HG03354 (cell line): Measurements from ENCODE around the gene CACNG5.

Source experiments
- ATAC-seq: cut with Tn5 transposase; IDR thresholded peaks from one replicate; pipeline ENCODE4 v1.9.1; 2021; ENCODE audit warnings: mild to moderate bottlenecking; ENCODE audit not compliant: unreplicated experiment, poor library complexity, severe bottlenecking

CACNG5 gene

DNA sequence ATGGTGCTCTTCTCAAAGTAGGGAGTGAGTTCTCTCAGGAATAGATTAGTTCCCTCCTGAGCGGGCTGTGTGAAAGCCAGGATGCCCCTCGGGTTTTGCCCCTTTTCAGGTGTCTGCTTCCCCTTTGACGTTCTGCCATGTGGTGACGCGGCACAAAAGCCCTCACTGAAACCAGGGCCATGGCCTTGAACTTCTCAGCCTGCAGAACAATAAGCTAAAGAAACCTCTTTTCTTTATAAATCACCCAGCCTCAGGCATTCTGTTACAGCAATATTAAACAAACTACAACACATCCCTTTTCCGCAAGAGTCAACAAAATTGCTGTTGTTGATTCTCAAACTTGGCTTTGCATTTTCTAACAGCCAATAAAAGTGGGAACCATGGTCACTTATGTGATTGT is 15.5 kb upstream of the CACNG5 start:
- no peak for ATAC-seq

DNA sequence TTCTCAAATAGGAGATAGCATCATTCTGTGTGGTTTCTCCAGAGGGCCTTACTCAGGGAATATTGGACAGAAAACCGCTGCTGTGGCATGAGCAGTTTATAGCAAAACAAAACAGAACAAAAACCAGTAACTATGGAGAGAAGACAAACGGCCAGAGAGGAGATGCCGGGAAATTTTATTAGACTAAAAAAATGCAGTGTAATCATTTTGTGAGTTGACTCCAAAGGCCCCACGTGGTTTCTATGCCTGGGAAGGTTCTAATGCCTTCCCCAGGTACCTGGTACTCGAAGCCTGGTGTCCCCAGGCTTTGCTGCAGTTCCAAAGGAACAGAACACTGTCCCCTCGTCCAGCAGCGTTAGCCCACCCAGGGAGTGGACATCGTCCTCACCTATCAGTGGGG is 12.9 kb upstream of the CACNG5 start:
- ATAC-seq = no peak

DNA sequence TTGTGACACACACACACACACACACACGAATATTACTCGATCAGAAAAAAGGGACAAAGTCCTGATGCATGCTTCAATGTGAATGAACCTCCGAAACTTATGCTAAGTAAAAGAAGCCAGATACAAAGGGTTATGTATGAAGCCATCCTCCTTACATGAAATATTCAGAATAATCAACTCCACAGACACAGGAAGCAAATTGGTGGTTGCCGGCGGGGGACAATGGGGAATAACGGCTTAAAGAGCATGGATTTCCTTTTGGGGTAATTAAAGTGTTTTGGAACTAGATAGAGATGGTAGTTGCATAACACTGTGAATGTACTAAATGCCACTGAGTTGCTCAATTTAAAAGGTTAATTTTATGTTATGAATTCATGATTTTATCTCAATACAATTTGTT is 8.1 kb upstream of the CACNG5 start:
- ATAC-seq = no peak

DNA sequence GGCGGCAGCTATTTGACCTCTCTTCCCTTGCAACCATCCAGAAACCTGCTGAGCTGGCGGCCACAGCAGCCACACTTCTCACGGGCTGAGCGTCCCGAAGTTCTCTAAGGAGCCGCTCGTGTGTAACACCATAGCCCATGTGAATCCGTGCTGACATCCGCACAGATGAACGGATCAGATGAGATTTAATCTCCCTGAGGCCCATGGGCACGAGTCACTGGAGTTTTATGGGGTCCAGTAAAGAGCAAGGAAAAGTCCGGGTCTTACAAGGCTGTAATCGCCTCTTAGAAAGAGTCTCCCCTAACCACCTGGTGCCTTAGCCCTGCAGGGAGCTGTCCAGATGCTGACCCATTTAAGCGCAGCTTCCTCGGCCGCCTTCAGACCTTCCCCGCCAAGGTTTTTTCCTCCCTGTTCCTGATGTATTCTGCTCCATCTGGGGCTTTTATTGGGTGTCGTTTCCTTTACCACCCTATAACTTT is 5.5 kb upstream of the CACNG5 start:
- ATAC-seq = no peak

DNA sequence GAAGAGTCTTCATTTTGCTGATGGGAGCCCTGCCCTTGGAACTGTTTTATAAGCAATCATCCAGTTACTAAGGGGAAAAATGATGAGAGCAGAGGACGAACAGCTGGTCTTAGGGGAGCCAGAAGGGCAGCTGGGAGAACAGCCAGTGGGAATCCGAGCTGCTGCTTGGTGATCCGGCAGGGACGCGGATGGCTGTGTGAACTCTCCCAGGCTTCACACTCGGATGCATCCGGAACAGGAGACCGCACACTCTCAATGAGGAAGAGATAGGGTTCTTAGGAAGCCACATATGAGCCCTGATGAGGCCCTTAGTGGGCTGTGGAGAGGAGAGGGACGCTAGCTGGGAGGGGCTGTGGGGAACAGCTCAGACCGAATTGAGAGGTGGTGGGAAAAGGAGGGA is 5.0 kb upstream of the CACNG5 start:
- no peak for ATAC-seq

DNA sequence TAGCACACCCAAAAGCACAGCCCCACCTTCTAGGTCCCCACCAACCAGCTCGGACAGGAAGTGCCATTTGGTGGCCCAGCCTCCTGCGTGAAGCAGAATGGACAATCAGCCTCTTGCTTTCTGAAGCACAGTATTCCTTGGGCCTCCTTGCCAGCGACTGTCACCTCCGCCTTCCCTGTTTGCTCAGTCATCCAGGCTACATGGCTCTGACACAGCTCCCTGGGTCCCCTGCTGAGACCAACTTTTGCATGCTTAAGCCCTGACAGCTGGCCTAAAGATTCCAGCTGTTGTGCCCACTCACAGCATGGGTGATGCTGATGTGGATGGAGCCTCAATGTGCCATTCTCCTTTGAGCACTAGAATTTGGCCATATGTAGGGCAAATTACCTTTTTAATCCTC is 4.5 kb upstream of the CACNG5 start:
- ATAC-seq = no peak

DNA sequence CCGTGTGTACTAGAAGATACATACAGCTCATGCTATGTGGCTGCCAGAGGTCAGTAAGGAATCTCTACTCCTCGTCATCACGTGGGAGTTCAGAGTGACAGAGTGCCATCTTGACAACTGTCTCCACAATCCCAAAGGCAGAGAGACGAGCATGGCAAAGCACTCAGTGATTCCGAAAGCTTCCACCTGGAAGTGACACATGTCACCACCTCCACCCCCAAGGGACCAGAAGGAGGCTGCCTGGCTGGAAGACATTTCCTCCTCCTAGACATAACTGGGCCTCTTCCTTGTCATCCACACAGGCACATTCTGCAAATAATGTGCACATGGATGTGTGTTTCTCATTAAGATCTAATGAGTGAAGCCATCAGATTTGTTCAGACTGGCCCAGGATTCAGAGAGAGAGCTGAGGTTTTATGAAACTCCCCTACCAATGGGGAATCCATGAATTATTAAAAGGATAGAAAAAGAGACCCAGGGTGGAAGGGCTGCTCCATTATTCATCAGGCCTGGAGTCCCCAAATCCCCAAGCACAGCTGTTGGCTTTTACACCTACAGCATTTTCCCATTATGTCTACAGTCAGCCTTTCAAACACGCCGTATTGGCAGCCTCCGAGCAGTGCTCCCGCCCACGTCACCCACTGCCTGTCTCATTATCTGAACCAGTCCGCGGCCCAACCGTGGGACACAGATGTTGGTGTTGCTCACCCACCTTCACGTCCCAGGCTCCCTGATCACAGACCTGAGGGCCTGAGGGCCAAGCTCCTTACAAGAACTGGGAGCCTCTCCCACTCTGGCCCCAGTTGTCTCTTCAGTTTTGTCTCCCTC is 3.3 kb upstream of the CACNG5 start:
- ATAC-seq = no peak

DNA sequence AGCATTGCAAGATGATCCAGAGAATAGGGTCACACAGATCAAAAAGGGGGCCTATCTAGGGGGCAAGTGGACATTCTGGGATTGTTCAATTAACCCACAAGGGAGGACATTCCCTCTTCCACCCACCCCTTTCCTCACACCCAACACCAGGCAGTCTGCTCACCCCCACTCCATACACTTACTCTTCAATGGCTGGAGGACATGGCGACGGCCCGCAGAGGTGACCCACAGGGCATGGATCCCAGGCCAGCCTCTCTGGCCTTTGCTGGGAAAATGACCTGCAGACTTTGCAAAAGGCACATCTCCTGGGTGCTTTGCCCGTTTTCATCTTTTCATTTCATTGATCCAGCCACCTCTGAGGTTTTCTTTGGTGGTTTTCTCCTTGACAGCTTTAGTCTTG is 1.7 kb upstream of the CACNG5 start:
- no peak for ATAC-seq

DNA sequence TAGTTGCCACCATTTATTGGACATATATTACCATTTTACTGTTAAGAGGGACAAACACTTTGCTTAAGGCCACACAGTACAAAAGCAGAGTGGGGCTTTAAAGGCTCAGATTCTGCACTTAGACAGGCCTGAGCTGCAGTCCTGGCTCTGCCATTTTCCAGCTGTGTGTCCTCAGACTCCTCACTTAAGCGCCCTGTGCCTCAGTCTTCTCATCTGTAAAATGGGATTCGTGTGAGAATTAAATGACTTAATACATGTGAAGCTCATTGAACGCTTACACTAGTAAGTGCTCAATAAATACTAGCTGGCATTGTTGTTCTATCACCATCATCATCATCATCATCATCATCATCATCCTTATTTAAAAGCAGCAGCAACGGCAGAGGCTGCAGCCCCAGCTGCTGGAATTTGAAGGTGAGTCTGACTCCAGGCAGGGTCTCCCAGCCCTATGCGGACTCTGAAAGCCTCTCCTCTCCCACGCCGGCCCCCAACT is 445 bp upstream of the CACNG5 start:
- no peak for ATAC-seq

DNA sequence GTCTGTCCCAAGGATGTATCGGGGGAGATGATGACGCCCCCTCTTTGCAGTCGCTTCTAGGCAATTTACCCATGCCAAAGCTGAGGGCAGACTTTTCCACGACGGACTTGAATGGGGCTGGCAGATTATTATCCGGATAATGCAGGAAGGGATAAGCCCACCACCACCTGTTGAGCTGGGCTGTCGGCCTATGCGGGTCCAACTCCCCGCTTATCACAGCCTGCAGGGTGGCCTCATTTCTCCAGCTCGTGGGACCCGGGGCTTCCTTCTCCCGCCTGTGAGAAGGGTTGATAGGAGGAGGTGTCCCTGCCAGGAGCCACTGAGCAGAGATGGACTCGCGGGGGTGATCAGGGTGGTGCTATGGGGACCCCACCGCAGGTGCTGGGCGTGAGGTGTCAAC is 559 bp downstream of the CACNG5 start:
- ATAC-seq = no peak

DNA sequence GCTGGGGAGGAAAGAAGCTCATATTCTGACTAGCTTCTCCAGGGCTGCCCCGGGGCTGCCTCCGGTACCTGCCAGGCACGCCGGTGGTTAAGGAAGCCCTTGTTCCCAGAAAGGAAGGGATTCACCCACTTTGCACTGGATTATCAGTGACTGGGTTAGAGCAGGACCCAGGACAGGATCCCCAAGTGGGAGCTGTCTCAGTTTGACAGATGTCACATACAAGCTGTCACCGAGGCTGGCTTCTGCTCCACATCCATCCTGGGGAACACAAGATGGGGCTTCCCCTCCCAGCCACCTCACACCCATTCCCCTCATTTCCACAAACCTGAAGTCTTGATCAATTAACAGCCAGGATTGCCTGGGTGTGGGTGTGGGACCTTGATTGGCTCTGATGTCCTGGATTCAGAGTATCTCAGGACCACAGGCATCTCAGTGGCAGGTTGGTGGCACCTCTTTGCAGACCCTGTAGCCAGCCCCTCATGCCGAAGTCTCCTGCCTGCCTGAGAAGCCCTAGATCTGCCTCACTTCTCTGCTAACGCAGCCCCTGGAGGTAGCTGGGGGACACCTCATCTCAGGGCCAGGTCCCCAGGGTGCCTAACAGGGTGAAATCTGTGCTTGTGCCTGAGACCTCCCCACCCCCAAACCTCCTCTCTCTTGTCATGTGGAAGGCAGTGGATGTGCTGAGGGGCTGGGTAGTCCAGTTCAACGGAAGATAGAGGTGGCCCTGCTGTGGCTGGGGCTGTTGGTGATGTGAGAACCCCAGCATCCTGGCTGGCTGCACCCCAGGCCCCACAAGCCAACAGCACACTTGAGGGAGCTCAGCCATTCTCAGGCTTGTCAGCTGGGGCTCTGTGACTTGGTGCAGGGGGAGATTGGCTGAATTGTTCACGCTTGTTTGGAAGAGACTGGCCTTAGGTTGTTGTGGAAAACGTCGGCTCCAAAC is 1.4 kb downstream of the CACNG5 start:
- no peak for ATAC-seq

DNA sequence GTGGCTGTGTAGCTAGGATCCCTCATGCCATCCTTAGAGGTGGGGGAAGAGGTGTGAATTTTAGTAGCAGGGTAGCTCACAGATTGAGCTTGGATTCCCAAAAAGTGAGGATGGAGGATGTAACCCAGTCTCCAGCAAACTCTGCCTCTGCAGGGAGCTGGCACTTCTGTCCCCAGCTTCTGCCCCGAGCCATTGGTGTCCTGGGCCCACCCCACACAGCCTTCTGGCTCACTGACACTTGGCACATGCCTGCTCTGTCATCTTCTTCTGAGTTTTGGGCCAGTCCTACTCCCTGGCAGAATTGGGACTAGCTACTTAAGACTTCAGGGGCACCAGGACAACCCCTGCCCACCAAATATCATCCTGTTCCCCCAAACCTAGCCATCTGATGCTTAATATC is 2.3 kb downstream of the CACNG5 start:
- ATAC-seq = no peak

DNA sequence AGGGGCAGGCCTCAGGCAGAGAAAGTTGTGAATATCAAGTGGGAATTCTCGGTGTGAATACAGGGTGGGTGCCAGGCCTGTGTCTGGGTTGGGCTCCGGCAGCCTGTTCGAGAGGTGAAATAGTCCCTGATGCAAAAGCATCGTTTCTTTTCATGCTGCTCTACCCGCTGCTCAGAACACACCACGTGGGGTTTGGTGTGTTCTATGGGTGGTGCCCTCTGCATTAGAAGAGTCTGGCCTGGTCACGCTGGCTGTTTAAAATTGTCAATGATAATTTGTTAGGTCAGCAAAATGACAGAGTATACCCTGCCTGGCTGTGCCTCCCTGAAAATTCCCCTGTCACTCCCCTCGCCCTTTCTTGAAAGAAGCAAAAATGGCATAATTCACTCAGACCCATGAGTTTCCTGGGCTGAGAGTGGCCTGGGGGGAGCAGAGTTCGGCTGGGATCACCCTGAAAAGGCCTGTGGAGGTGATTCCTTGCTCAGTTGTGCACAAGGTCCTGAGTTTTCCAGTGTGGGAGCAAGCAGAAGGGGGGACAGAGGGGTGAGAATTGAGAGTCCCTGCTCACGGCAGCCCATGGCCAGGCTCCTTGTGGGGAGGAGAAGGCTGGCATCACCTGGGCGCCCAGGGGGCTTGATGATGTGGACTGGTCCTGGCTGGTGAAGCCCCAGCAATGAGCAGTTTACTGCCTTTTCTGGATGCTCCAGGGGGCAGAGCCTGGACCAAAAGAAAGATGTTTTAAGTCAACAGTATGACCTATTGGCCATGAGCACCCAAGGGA is 3.2 kb downstream of the CACNG5 start:
- no peak for ATAC-seq

DNA sequence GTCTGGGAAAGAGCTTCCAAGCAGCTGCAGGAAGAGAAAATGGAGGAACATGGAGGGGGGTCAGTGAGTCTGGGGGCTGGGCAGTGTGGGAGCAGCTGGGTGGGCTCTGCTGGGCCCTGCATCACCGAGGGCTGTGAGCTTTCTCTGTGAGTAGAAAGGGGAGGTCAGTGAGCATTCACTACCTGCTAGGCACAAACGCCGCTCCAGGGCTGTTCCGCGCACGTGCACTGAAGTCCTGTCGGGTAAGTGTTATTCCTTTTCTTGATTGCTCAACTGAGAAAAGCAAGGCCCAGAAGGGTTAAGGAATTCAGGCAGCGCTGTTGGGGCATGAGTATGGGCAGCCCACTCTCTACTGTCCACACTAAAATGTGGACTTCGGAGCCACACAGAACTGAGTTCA is 4.7 kb downstream of the CACNG5 start:
- ATAC-seq = no peak

DNA sequence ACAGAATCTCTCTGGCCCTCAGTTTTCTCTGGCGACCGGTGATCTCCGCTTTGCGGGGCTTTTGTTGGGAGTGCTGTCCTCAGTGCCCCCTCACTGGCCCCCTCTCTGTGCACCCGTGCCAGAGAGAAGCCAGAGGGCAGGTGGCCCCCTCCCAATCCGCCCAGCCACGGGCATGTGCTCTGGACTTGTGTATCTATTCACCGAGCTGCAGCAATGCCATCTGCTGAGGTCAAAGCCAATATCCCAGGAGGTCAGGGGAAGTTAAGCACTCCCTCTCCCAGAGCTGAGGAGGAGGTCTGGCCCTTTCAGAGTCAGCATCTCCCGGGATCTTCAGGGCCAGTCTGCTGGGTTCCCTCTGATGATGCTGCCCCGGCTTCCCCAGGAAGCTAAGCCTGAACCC is 5.1 kb downstream of the CACNG5 start:
- no peak for ATAC-seq

DNA sequence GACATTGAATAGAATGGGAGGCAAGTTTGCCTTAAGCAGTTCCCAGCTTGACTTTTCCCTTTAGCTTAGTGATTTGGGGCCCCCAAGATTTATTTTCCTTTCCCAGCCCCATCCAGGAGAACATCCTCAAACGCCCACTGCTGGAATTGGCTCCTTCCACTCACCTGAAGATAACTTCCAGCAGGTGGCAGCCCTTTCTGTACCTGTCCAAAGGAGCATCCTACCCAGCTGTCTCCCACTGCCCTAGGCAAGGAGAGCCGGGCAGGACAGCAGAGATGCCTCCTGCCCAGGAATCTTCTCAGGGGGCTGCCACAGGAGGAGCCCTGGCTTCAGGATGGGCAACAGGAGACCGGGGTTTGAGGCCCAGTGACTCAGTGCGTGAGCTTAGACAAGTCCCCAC is 6.4 kb downstream of the CACNG5 start:
- ATAC-seq = no peak

DNA sequence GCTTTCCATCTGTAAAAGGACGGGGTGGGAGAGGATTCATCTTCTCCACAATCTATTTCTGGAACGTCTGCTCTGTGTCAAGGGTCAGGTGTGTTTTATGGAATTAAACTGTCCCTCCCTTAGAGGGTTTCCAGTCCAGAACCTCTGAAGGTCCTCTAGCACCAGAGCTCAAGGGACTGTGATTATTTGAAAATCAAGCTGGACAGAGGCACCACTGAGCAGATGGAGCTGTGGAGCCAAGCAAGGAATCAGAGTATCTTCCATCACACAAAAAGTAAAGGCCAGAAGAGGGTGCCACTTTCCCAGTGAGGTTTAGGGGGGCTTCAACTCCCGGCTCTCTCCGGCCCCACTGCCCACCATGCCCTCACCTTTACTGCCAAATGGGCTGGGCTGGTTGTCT is 6.8 kb downstream of the CACNG5 start:
- no peak for ATAC-seq

DNA sequence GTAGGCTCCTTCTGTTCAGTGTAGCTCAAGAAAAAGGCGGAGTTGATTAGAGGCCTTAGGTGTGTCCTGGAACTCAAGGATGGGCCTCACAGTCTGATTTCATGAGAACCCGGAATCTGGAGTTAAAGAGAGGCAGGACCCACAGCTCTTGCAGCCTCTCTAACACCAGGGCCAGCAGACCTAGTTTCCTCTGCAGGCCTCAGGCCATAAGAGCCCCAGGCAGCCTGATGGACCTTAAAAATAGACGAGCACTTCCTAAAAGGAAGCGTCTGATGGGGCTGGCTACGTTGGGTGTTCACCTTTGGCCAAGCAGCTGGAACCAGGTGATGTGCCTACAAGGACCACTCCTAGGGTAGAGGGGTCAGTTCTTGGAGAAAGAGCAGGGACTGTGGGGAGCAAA is 7.6 kb downstream of the CACNG5 start:
- no peak for ATAC-seq

DNA sequence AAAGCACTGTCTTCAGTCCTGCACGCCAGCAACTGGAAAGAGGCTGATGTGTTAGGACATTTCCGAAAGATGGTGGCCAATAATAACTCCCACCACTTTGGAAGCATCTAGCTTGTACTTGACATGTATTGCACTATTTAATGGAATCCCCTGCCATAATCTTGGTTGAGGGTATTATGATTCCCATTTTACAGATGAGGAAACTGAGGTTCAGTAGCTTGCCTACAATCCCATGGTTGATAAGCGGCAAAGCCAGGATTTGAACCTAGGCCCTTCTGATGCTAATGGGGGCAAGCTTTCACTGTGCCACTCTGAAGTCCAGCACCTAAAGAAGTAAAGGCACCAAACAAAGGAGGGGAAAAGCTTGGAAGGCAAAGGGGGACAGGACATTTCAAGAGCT is 8.0 kb downstream of the CACNG5 start:
- ATAC-seq = no peak

DNA sequence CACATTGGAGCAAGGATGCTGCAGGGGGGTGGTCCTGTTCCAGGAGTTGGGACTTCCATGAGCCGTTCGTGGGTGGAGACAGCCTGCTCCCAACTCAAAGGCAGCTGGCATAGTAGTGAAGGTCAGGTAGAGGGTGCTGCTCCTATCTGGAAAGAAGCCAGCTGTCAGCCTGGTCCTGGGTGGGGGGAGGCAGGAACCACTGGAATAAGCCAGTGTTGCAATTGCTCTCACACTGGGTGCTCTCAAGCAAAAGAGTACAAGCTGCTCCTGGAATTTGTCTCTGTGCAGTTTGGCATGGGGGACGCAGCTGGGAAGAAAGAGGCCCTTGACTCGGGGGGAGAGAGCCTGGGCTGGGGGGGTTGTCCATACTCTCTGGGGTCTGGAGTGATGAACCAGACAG is 8.7 kb downstream of the CACNG5 start:
- ATAC-seq = no peak
